RPMI8226 (cell line): Measurements from ENCODE around the gene SP110.
"Not testable (repeated sequence)": the region's sequence is repeated elsewhere in the genome, so short reads cannot be mapped to it uniquely, and the experiment has no call there.

Experiments used
- DNase-seq: peaks from one replicate; pipeline ENCODE4 v3.0.0-alpha.2; 2015

Gene SP110

DNA sequence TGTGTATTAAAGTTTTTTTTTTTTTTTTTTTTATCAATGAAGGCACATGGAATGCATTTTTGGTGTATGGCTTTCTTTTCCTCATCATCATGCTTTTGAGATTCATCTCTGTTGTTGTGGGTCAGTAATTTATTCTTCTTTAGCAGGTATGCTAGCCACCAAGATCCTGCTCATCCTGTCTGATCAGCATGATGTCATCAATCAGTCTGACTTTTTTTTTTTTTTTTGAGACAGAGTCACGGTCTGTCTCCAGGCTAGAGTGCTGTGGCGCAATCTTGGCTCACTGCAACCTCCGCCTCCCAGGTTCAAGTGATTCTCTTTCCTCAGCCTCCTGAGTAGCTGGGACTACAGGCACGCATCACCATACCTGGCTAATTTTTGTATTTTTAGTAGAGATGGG is 3.0 kb upstream of the SP110 start:
- DNase-seq: not testable (repeated sequence)

DNA sequence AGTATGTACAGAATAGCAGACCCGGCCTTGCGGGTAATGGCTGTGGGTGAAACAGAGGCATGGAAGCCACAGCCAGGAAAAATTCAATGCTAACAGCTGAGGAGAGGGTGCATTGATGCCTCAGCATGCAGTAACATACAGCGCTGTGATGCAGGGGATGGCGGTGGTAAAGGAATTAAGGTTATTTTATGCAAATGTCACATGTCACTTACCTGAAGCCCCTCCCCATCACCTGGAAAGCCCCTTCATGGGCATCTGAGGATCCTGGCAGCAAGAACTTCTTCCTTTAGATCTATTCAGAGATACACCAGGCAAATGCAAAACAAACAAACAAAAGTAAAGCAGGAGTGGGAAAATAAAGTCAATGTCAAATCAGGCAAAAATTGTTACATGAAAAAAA is 1.7 kb upstream of the SP110 start:
- DNase-seq: no peak

DNA sequence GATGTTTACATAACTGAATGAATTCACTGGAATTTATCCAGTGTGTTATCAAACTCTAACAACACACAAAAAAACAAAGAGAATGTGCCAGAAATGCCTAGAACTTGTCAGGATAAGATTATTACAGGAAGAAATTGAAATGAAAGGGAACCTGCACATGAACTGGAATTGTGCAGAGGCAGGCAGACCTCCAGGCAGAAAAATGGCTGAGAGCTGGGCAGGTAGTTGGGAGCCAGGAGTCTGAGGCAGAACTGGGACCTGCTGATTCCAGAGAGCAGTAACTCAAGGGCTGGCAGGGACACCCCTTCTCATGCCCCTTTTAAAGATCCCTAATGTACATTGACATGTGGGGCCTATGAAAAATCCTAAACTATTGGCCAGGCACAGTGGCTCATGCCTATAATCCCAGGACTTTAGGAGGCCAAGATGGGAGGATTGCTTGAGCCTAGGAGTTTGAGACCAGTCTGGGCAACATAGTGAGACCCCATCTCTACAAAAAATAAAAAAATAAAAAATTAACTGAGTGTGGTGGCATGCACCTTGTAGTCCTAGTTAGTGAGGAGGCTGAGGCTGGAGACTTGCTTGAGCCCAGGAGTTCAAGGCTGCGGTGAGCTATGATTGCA is 674 bp upstream of the SP110 start:
- DNase-seq: no peak

DNA sequence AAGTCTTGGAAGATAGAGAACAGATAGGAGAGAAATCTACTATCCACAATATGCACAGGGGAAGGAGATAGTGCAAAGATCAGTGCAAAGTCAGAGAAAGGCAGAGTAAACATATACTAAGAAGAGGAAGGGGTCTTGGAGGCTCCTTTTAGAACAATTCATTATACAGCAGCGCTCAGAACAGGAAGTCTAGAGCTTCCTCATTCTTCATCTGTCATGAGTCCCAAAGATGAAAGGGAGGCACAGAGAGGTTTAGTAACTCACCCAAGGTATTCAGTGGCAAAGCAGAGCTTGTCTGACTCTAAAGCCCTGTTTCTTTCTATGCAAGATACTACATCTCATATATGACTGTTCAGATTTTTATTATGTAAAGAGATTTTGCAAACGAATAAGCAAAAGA is 1.4 kb downstream of the SP110 start:
- no peak for DNase-seq

DNA sequence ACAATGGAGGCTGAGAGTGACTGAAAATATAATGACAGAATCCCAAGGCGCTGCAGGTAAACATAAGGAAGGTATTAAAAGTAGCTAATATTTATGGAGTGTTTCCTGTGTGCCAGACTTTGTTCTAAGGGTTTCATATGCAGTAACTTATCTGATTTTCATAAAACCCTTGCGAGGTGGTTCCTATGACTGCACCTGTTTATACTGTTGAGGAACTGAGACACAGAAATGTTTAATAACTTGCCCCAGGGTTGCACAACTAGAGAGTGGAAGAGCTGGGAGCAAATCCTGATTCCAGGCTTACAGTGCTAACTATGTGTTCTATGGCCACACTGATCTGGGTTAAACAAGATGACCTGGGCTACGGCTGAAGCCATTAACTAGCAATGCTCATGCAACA is 2.4 kb downstream of the SP110 start:
- DNase-seq: no peak

DNA sequence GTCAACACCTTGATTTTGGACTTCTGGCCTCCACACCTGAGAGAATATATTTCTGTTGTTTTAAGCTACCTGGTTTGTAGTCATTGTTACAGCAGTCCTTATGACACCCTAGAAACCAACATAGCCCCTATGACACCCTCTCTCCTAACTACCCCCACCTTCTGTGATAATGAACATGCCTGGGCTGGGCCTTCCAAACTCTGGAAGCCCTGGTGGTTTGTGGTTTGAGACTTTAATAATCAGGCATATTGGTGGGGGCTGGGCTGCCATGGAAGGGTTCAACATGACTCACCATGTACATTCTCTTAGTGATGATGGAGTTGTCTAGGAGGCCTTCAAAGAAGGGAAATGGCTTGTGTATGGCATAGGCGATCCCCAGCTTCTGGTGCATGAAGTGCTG is 3.3 kb downstream of the SP110 start:
- DNase-seq: no peak

DNA sequence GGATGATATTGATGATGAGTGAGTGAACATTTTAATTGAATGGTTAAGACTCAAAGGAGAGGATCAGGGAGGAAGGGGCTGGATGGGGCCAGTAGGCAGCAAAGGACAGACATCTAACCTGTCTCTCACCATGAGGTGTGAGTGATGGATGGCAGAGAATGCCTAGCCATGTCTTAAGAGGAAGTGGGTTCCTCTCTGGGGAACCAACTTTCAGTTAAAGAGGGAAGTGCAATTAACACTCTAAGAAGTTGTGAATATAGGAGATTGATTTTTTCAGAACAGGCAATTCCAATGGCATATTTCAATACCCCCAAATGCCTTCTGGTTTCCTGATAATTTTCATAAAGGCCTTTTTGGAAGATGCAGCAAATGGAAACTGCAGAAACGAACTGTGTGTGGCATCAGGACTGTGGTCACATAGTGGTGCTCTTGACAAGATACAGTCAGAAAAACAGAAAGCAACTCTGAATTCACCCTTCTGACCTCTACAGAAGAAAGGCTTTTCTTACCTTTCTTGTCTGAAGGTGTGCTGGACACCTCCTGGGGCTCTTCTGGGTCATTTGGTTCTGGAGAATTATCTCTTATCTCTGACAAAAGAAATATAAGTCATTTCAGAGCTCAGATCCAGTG is 10.2 kb downstream of the SP110 start:
- DNase-seq: no peak

DNA sequence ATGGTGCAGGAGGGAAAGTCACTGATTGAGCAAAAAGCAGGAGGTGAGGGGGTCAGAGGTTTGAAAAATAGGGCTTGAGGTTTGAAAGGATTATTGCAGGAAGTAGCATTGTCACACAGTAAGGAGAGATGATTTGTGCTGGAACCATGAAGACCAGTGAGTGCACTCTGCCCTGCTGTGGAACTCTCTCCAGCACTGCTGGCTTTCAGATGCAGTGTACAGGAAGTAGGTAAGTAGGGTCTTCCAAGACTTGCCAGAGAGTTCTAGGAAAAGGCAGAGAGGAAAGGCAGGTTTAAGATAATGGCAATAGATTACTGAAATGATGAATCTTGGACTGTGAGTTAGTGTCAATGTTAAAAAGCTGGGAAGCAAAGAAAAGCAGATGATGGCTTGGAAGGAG is 11.2 kb downstream of the SP110 start:
- DNase-seq: no peak

DNA sequence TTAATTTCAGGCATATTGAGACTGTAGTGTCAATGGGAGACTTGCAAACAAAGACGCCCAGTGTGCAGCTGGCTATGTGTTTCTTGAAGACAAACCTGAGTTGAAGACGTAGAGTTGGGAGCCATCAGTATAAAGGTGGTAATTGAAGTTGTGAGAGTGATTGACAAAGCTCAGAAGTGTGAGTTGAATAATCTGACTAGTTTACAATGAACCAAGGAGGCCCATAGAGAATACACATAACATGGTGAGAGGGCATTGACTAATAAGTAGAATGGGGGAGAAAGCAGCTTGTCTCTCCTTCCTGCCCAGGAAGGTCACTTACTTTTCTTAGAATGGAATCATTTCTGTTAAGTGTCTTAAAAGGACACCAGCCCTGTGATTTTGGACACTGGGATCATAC is 14.1 kb downstream of the SP110 start:
- no peak for DNase-seq

DNA sequence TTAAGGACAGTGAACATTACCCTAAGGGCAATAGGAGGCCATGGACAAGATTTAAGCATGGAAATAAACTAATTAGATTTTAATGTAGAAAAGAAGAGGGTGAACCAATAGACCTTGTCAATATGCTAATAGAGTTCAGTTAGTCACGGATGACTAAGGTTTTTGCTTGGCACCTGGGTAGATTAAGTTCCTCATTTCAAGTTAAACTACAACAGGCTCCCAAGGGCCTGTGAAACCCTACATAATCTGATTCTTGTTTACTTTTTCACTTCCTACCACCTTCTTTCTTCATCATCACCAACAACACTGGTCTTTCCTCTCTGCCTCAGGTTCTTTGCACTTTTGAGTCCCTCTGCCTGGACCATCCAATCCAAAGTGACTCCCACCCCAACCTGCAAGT is 14.8 kb downstream of the SP110 start:
- no peak for DNase-seq

DNA sequence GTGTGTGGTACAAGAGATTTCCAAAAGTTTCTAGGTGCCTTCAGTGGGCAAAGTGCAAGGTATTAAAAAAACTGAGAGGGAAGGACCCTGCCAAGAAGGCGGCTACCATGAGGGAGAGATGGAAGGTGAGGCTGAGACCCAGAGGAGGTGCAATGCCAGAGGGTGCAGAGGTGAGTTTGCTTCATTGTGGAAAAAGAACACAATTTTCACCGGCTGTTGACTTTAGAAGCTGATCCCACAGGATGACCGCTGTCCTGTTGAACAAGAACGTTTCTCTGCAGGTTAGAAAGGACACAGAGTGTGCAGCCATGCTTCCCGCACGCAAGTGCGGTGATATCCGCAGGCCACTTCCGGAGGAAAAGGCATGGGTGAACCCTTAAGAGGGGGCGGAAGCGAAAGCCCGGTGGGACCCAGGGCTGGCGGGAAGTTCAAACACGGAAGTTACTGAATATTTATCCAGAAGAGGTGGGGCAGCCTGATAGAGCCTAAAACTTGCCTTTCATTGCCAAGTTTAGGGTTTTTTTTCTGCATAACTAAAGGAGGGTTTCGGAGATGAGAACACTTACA is 16.6 kb downstream of the SP110 start:
- DNase-seq: no peak

DNA sequence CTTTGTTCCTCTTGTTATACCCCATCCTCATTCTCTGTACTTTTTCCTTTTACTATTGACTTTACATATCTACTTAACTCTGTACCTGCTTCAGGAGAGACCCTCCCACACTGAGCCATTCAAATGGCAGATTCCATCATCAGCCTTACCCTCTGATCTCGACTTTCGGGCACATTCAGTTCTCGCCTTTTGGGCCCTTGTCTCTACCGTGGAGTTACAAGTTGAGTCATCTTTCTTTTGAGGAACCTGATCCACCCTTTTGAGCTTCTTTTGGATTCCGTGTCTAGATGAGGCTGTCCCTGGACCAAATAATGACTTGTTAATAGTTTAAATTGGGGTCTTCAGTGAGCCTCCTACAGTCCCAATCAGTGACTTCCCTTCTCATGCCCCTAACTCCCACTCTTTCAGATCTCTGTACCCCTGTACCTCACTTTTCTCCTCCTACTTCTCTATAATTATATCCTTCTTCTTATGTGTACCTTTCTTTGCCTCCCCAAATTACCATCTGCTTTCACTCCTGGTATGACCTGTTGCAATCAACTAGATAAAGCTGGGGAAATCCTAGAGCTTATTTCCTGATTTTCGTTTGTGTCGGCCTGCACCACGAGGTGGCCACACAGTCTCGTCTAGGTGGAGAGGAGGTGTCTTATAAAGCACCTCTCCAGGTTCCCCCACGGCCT is 17.2 kb downstream of the SP110 start:
- no peak for DNase-seq

DNA sequence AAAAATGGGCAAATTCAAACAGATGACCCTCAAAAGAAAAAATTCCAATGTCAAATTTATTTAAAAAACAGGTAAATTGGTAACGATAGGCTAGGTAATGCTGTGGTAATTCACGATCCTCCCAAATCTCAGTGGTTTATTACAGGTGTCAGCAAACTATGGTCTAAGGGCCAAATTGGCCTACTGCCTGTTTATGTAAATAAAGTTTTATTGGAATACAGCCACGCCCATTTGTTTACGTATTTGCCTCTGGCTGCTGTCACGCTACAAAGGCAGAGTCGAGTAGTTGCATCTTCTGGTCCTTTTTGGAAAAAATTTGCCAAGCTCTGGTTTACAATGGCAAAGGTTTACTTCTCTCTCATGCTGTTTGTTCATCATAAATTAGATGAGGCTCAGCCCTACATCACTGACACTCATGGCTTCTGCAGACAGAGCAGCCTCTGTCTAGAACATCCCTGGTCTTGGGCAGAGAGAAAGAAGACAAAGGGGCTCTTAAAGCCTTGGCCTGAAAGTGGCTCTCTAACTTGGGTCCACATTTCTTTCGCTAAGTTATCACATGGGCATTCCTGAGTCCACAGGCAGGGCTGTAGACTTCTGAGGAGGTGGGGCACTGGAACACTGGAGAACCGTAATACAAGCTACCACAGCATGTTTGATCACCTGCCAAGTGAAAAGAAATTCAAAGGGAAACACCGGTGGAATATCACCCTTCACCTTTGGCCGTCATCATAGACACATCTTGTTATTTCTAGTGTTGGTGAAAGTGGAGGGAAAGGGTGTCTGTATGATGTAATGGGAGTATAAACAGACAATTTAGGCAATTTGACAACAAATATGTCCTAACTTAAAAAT is 34.8 kb downstream of the SP110 start:
- DNase-seq: no peak

DNA sequence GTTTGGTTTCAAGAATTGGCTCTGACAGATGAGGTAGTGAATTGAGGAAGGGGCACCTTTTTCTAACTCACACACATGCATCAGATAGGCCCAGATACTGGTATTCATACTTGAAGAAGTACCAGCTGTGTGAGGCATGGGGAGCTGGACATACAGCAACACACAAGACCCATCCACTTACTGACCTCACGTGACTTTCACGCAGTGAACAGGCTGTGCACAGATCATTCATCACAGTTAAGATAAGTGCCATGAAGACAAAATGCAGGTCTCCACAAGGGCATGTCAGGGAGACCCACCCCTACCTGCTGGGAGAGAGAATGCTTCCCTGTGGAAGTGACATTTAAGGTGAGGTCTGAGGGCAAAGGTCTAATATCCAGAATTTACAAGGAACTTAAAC is 38.6 kb downstream of the SP110 start:
- DNase-seq: no peak

DNA sequence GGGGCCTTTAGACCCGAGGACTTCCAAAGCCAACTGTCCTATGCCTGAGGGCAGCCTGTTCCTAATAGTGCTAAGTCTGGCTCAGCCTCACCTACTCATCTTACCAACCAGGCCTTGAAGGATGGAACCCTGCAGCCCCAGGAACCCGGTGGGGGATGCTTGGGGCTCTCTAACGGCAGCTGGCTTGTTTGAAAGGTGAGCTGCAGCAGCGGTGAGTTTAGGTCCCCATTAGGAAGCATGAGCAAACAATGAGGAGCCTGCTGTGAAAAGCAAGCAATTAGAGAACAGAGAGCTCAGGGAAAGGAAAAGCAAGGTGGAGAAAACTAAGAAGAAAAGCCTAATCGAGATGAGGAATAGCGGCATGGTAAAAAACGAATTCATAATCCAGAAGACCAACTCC is 39.9 kb downstream of the SP110 start:
- DNase-seq: no peak

DNA sequence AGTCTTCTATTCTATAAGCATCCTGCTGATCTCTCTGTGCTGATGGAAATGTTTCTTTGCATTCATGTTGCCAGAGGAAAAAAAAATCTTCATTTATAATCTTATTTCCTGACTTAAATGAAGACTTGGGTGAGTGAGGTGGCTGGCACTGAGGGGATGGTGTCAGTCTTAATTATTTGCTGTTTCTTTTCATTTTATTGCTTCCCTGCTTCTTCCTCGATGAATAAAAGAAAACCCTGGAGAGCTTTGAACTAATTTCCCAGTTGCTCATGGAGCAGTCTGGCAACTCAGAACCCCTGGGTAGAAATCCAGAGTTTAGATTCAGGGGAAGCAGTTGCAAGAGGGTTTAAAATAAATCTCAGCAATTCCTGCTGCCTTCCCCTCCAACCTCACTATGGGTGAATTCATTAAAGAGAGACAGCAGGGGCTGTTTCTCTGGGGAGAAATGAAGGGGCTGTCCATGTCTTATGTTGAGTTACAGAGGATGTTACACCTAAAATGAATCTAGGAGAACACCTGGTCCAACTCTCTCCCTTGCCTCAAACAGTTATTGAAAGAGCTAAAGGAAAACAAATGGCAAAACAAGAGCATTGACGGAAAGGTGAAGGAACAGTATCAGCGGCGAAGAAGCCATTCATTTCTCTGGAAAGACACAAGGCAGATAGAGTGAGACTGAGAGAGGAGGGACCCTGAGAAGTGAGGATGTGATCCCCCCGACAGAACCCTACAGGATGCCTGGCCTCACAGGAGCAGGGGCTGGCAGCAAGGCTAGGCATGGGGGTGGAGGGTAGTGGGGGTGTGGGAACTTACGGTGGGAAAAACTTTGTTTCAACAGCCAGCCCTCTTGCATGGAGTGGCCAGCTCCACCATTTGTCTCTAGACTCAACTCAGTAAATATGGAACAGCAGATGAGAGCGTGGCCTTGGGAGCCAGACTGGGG is 41.0 kb downstream of the SP110 start:
- no peak for DNase-seq

DNA sequence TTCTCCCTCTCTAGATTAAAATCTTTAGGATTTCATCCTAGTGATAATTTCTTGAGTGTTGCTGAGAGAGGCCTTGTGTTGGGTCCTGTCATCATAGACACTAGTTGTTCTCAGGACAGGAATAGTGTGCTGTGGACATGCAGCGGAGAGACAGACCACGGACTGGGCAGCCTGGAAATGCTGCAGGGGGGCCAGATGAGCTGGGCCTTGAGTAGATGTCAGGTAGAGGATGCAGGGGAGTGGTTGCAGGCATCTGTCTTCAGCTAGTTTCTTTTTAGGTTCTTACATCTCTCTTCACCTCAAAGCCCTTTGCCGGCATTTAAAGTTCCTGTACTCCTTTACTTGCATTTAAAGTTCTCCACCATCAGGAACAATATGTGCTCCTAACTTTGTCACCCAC is 42.8 kb downstream of the SP110 start:
- no peak for DNase-seq

DNA sequence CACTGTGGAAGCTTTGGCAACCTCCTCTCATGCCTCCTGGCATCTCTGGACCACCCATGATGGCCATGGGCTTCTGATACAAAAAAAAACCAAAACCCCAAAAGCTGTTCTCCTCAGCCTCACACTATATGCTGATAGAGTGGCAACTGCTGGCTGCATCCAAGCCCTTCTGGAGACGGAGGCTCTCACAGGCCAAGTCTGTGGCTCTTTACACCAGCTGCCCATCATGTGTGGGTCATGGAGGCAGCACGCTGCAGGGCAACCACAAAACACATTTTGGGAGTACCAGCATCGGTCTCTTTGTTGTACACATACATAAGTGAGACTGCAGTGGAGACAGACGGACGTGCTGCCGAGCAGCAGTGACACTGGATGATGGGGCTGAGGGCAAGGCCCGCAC is 45.3 kb downstream of the SP110 start:
- no peak for DNase-seq

DNA sequence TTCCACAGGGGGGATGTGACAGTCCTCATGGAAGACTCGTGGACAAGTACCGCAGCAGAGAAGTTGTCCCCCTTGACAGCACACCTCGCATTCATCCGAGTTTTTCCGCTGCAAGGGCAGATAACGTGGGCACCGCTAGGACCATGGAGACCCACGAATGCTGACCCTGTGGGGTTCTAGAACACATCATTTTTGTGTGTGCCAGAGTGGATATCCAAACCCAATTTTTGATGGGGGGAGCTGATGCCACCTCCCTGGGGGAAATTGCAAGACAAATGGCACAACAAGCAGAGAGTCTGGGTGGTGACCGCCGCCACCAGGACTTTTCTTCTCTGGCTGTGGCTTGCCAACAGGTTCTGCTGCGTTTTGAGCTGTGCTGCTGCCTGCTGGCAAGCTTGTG is 46.9 kb downstream of the SP110 start:
- no peak for DNase-seq

DNA sequence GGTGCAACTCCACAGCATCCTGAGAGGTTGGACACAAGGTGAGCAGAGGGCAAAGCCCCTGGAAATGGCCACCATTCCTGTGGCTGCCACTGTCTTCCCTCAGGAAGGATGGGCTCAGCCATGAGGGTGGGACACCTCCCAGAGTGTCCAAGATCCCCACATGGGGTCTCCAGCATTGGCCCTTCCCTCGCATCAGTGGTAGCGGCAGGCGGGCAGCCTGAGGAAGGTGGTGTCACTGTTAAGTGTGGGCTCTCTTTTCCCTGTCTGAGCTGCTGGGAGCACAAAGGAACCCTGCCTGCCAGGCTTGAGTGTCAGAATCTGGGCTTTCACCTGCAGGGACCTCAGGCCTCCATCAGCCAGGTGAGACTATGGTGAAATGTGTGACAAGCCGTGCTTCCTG is 47.6 kb downstream of the SP110 start:
- DNase-seq: no peak

DNA sequence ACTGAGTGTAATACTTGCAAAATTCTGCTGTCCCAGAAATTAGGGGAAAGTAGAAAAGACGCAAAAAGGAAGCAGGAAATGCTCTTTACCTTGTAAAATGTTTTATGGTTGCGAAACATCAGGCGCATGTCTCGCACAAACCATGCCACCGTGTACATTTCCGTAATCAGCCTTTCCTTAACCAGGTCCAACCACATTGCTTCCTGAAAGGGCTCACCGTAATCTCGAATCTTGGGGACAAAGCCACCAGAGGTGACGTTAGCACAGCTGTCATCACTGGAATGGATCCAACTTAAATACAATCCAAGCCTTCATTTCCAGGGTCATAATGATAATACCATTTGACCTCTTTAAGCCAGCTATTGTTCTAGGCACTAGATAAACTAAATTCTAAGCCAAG is 49.3 kb downstream of the SP110 start:
- DNase-seq: no peak

DNA sequence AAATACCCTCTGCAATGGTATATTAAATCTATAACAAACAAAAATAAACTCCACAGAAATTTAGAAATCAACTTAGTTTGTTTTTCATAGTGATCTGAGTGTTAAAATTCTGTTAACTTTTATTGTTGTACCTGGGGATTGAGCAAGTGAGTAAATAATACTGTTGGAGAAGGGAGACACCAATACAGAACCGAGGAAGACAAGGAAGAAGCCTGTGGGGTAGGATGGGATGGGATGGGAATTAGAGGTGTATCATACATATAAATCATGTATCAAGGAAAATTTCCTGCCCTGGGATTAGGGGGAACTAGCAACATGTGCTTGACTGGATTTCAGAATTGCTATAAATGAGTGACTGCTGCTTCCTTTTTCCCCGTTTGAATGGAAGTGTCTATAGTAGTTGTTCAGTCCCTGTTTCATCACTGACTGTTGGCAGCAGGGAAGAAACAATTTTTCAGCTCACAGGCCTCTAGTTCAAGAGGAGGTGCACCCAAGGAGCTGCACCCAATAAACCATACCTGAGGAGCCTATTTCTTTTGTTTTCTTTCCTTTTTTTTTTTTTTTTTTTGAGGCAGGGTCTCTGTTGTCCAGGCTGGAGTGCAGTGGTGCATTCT is 53.1 kb downstream of the SP110 start:
- no peak for DNase-seq
